ENCODE results near the gene DNAH9. TPM values are rescaled to one million over a fixed set of nuclear protein-coding genes. Genes with fewer than 3 reads are reported as not detected.

Gene DNAH9
- total RNA-seq, 1 donor from 2014 or later: not detected

- TF ChIP-seq CTCF (IDR thresholded peaks at IDR 0.05): no peak
- Histone ChIP-seq H3K36me3 (no peaks in the 10 kb centered on the region), H3K9me3 (no peaks in the 10 kb centered on the region), H3K4me1 (no peaks in the 10 kb centered on the region), H3K4me3 (no peak overlapping the region), H3K27me3 (no peaks in the 10 kb centered on the region), H3K27ac (no peak overlapping the region)
- DNase-seq (ENCODE audit: low spot score in 2 of 2): no peak
- intact Hi-C loops (cut with DNase I): no loop called here
Observed at GRCh38 chr17:11668618-11669017, 70.3 kb downstream of the DNAH9 start.

DNA sequence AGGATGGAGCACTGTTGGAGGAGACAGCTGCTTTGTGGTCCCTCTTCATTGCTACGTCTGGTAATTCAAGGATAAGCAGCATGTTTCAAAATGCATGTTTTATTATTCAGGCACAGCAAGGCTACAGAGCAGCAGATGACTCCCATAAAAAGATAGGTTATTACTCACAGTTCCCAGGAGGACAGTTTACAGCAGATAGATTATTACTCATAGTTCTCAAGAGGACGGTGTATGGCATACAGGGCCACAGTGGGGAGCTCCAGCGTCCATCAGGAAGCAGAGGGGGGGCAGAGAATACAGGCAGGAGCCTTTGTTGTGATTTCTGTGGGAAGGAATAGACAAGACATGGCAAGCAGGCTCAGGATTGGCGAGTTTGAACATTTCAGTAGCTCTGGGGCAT lies 72.9 kb downstream of the DNAH9 start:
- Histone ChIP-seq H3K4me3 (no peak overlapping the region), H3K36me3 (no peaks in the 10 kb centered on the region), H3K27me3 (no peaks in the 10 kb centered on the region), H3K9me3 (no peaks in the 10 kb centered on the region), H3K4me1 (no peaks in the 10 kb centered on the region), H3K27ac (no peak overlapping the region)
- no peak for TF ChIP-seq CTCF (IDR thresholded peaks at IDR 0.05)
- intact Hi-C loops (cut with DNase I): no loop called here
- no peak for DNase-seq (ENCODE audit: low spot score in 2 of 2)

GRCh38 chr17:11682646-11683045 lies 84.4 kb downstream of the DNAH9 start:
- Histone ChIP-seq H3K27me3 (no peaks in the 10 kb centered on the region), H3K4me1 (no peaks in the 10 kb centered on the region), H3K4me3 (no peak overlapping the region), H3K36me3 (no peaks in the 10 kb centered on the region), H3K9me3 (no peaks in the 10 kb centered on the region), H3K27ac (no peak overlapping the region)
- no peak for TF ChIP-seq CTCF (IDR thresholded peaks at IDR 0.05)
- no peak for DNase-seq (ENCODE audit: low spot score in 2 of 2)
- intact Hi-C loops (cut with DNase I): no loop called here

- no peak for DNase-seq (ENCODE audit: low spot score in 2 of 2)
- H3K4me3 ChIP-seq: no peak overlapping the region
Observed at GRCh38 chr17:11690681-11691080, 92.4 kb downstream of the DNAH9 start.

DNA sequence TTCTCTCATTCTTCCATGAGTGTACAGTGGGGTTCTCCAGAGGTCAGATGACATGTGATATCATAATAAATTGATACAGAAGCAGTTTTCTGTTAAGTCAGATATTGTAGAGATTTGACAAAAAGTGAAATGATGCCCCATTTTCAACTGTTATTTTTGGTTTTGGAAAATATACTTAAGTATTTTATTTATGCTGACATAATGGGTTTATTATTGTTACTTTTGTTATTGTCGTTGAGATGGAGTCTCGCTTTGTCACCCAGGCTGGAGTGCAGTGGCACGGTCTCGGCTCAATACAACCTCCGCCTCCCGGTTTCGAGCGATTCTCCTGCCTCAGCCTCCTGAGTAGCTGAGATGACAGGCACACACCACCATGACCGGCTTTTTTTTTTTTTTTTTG lies 94.4 kb downstream of the DNAH9 start:
- Histone ChIP-seq H3K27me3 (no peaks in the 10 kb centered on the region), H3K27ac (no peak overlapping the region), H3K4me3 (no peak overlapping the region), H3K4me1 (no peaks in the 10 kb centered on the region), H3K36me3 (no peaks in the 10 kb centered on the region), H3K9me3 (no peaks in the 10 kb centered on the region)
- TF ChIP-seq CTCF (IDR thresholded peaks at IDR 0.05): no peak
- intact Hi-C loops (cut with DNase I): no loop called here
- no peak for DNase-seq (ENCODE audit: low spot score in 2 of 2)

More at GRCh38 chr17:11690681-11691080, 92.4 kb downstream of the DNAH9 start:
- no peak for TF ChIP-seq CTCF (IDR thresholded peaks at IDR 0.05)
- intact Hi-C loops (cut with DNase I): no loop called here
- no peak overlapping the region for H3K27ac ChIP-seq
- no peaks in the 10 kb centered on the region for H3K4me1 ChIP-seq
- no peaks in the 10 kb centered on the region for H3K9me3 ChIP-seq
- H3K27me3 ChIP-seq: no peaks in the 10 kb centered on the region
- no peaks in the 10 kb centered on the region for H3K36me3 ChIP-seq

DNA sequence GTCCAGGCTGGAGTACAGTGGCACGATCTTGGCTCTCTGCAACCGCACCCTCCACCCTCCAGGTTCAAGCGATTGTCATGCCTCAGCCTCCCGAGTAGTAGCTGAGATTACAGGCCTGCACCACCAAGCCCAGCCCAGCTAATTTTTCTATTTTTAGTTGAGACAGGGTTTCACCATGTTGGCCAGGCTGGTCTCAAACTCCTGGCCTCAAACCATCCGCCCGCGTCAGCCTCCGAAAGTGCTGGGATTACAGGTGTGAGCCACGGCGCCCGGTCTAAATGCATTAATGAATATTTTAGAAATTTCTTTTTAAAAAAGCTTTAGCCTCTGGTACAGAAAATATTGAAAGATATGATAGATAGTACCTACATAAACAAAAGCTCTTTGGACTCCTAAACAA lies 95.0 kb downstream of the DNAH9 start:
- H3K4me3 ChIP-seq: no peak overlapping the region
- intact Hi-C loops (cut with DNase I): no loop called here
- no peak overlapping the region for H3K27ac ChIP-seq
- no peaks in the 10 kb centered on the region for H3K9me3 ChIP-seq
- no peaks in the 10 kb centered on the region for H3K4me1 ChIP-seq
- H3K36me3 ChIP-seq: no peaks in the 10 kb centered on the region
- no peaks in the 10 kb centered on the region for H3K27me3 ChIP-seq
- no peak for DNase-seq (ENCODE audit: low spot score in 2 of 2)
- TF ChIP-seq CTCF (IDR thresholded peaks at IDR 0.05): no peak

Measured in ascending aorta (tissue), 2 donors.